WTC11 (cell line): ENCODE results near the gene NAGLU. TPM values are rescaled to one million over a fixed set of nuclear protein-coding genes. Genes with fewer than 3 reads are reported as not detected.

ENCODE experiments used
- ATAC-seq: fragments of 200-7000 bp; cut with Tn5 transposase; 2 replicates; pipeline ENCODE4 v1.10.0; 2021; ENCODE audit warnings: mild to moderate bottlenecking, moderate library complexity
- CTCF ChIA-PET: fragments of 300-600 bp; sonication (Branson Sonifier 250); formaldehyde crosslinking; loops from one replicate; lab custom pipeline; 2021; ENCODE audit warnings: antibody characterized with exemption; lab: Charles Lee
- POLR2A ChIA-PET: fragments of 350-600 bp; sonication (Branson Sonifier 250); formaldehyde crosslinking; loops from one replicate; lab custom pipeline; 2021; ENCODE audit warnings: antibody characterized with exemption; lab: Charles Lee
- DNase-seq: peaks from one replicate; pipeline ENCODE4 v3.0.0; 2021; ENCODE audit warnings: low spot score
- H3K27ac Mint-ChIP-seq: 2 replicates; pipeline ENCODE4 v1.8.0; 2021; ENCODE audit warnings: mixed read lengths
- H3K27me3 Mint-ChIP-seq: 2 replicates; pipeline ENCODE4 v1.8.0; 2021; ENCODE audit warnings: low read depth, mild to moderate bottlenecking, moderate library complexity, mixed read lengths
- H3K36me3 Mint-ChIP-seq: 2 replicates; pipeline ENCODE4 v1.8.0; 2021; ENCODE audit warnings: mixed read lengths
- H3K4me1 Mint-ChIP-seq: 2 replicates; pipeline ENCODE4 v1.8.0; 2022; ENCODE audit warnings: mixed read lengths
- H3K4me3 Mint-ChIP-seq: 2 replicates; pipeline ENCODE4 v1.8.0; 2021; ENCODE audit warnings: mild to moderate bottlenecking, moderate library complexity, mixed read lengths
- H3K9me3 Mint-ChIP-seq: 2 replicates; pipeline ENCODE4 v1.8.0; 2021; ENCODE audit warnings: mixed read lengths
- CREM ChIP-seq: sonication (generic); formaldehyde crosslinking; IDR thresholded peaks from 2 replicates; pipeline ENCODE4 v1.8.1; 2022; ENCODE audit warnings: mild to moderate bottlenecking, missing genetic modification reagents, moderate library complexity
- FOXJ3 ChIP-seq: sonication (generic); formaldehyde crosslinking; IDR thresholded peaks from 2 replicates; pipeline ENCODE4 v1.9.0; 2021; ENCODE audit warnings: missing genetic modification reagents, mild to moderate bottlenecking, borderline replicate concordance
- GRHL2 ChIP-seq: fragments of 250-450 bp; sonication (Bioruptor Pico); IDR thresholded peaks from 2 replicates; pipeline ENCODE4 v1.8.0; 2022; ENCODE audit warnings: mild to moderate bottlenecking, moderate library complexity; ENCODE audit not compliant: insufficient replicate concordance, severe bottlenecking
- HMGA2 ChIP-seq: fragments of 250-450 bp; sonication (Bioruptor Pico); IDR thresholded peaks from 2 replicates; pipeline ENCODE4 v1.4.0; 2021; ENCODE audit warnings: mild to moderate bottlenecking, moderate library complexity
- NR2C2 ChIP-seq: sonication (generic); formaldehyde crosslinking; IDR thresholded peaks from 2 replicates; pipeline ENCODE4 v1.8.0; 2022; ENCODE audit warnings: mild to moderate bottlenecking, missing genetic modification reagents
- PRRX2 ChIP-seq: fragments of 250-450 bp; sonication (Bioruptor Pico); IDR thresholded peaks from 2 replicates; pipeline ENCODE4 v1.8.0; 2021; ENCODE audit warnings: mild to moderate bottlenecking
- SMAD4 ChIP-seq: sonication (generic); formaldehyde crosslinking; IDR thresholded peaks from 2 replicates; pipeline ENCODE4 v1.8.0; 2022; ENCODE audit warnings: mild to moderate bottlenecking, missing genetic modification reagents
- SP1 ChIP-seq: sonication (generic); formaldehyde crosslinking; conservative IDR thresholded peaks from 2 replicates; pipeline ENCODE4 v1.8.1; 2022; ENCODE audit warnings: missing genetic modification reagents
- TEAD4 ChIP-seq: sonication (generic); formaldehyde crosslinking; IDR thresholded peaks from 2 replicates; pipeline ENCODE4 v1.8.0; 2022; ENCODE audit warnings: mild to moderate bottlenecking, missing genetic modification reagents
- ZNF121 ChIP-seq: sonication (generic); formaldehyde crosslinking; IDR thresholded peaks from 2 replicates; pipeline ENCODE4 v1.8.0; 2023; ENCODE audit warnings: missing genetic modification reagents
- ZNF317 ChIP-seq: sonication (generic); formaldehyde crosslinking; IDR thresholded peaks from 2 replicates; pipeline ENCODE4 v1.8.1; 2023; ENCODE audit warnings: low read depth, mild to moderate bottlenecking, moderate library complexity, missing genetic modification reagents, borderline replicate concordance
- ZNF416 ChIP-seq: fragments of 250-450 bp; sonication (Bioruptor Pico); IDR thresholded peaks from 2 replicates; pipeline ENCODE4 v1.9.0; 2021; ENCODE audit warnings: mild to moderate bottlenecking, inconsistent platforms
- total RNA-seq: library from RNA; stranded (reverse); gene quantifications from 3 replicates; pipeline ENCODE4 v1.2.3, GENCODE V29; 2021
- TF ChIP-seq, protein P1 (sequence below): sonication (generic); formaldehyde crosslinking; IDR thresholded peaks from 2 replicates; pipeline ENCODE4 v1.8.0; 2023; ENCODE audit warnings: missing genetic modification reagents
- TF ChIP-seq, protein P2 (sequence below): sonication (generic); formaldehyde crosslinking; IDR thresholded peaks from 2 replicates; pipeline ENCODE4 v1.8.1; 2022; ENCODE audit warnings: low read depth, missing genetic modification reagents, borderline replicate concordance
- TF ChIP-seq, protein P3 (sequence below): fragments of 250-450 bp; sonication (Bioruptor Pico); IDR thresholded peaks from 2 replicates; pipeline ENCODE4 v1.9.0; 2021; ENCODE audit warnings: mild to moderate bottlenecking, borderline replicate concordance
- TF ChIP-seq, protein P4 (sequence below): sonication (generic); formaldehyde crosslinking; IDR thresholded peaks from 2 replicates; pipeline ENCODE4 v1.8.0; 2022; ENCODE audit warnings: mild to moderate bottlenecking, missing genetic modification reagents
- TF ChIP-seq, protein P5 (sequence below): sonication (generic); formaldehyde crosslinking; IDR thresholded peaks from 2 replicates; pipeline ENCODE4 v1.8.1; 2022; ENCODE audit warnings: low read depth, mild to moderate bottlenecking, moderate library complexity, missing genetic modification reagents, borderline replicate concordance
- TF ChIP-seq, protein P6 (sequence below): sonication (generic); formaldehyde crosslinking; IDR thresholded peaks from 2 replicates; pipeline ENCODE4 v1.8.0; 2023; ENCODE audit warnings: missing genetic modification reagents, mild to moderate bottlenecking, borderline replicate concordance

NAGLU gene
- total RNA-seq, 1 experiment from 2014 or later, result 39.3 TPM

DNA sequence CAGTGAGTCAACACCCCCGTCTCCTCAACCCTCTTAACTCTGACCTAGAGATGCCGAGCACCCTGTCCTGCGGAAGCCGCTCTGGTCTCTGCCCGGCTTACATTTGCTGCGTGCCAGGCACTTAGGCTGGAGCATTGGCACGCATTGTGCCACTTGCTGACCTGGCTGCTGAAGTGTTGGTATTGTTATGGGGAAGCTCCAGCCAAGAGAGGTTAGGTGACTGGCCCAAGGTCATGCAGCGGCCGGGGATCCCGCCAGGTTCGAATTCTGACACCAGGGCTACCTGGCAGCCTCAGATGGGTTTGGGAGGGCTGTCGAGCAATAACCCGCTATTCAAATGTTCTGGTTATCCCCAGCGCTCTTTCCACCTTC lies 11.6 kb downstream of the NAGLU start:
- Mint-ChIP-seq H3K36me3 (no peaks in the 10 kb centered on the region; the same call in 1 of the 2 replicates), H3K9me3 (no peaks in the 10 kb centered on the region), H3K27me3 (peaks cover 2% of the 10 kb centered on the region; the same call in 1 of the 2 replicates), H3K27ac (no peak overlapping the region), H3K4me3 (peak overlapping the region; percentile 59), H3K4me1 (peaks cover 15% of the 10 kb centered on the region)
- ATAC-seq (no peak), DNase-seq (no peak)
- POLR2A ChIA-PET, result interaction anchor here (0.6 to 2.0 kb wide), 4 partner anchors 11 to 136 kb away, joined by 3 to 15 read pairs (median 4); partner anchors contain the start of gene NAGLU
- no peak for TF ChIP-seq GRHL2 (CRISPR knock-in tag)
- TF ChIP-seq ZNF317 (CRISPR knock-in tag), result no peak
- TF ChIP-seq, protein P1, sequence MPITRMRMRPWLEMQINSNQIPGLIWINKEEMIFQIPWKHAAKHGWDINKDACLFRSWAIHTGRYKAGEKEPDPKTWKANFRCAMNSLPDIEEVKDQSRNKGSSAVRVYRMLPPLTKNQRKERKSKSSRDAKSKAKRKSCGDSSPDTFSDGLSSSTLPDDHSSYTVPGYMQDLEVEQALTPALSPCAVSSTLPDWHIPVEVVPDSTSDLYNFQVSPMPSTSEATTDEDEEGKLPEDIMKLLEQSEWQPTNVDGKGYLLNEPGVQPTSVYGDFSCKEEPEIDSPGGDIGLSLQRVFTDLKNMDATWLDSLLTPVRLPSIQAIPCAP (CRISPR knock-in tag), result 0 out of 2 replicates have a peak, but pooled peaks have one; percentile 23
- TF ChIP-seq ZNF416 (CRISPR knock-in tag), result no peak
- TF ChIP-seq NR2C2 (CRISPR knock-in tag), result no peak
- TF ChIP-seq ZNF121 (CRISPR knock-in tag), result no peak
- TF ChIP-seq, protein P2, sequence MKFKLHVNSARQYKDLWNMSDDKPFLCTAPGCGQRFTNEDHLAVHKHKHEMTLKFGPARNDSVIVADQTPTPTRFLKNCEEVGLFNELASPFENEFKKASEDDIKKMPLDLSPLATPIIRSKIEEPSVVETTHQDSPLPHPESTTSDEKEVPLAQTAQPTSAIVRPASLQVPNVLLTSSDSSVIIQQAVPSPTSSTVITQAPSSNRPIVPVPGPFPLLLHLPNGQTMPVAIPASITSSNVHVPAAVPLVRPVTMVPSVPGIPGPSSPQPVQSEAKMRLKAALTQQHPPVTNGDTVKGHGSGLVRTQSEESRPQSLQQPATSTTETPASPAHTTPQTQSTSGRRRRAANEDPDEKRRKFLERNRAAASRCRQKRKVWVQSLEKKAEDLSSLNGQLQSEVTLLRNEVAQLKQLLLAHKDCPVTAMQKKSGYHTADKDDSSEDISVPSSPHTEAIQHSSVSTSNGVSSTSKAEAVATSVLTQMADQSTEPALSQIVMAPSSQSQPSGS (CRISPR knock-in tag), result no peak
- TF ChIP-seq SP1 (CRISPR knock-in tag), result no peak
- CTCF ChIA-PET, result interaction anchor here (0.6 to 3.0 kb wide), 27 partner anchors 10 to 664 kb away, joined by 3 to 65 read pairs (median 6); partner anchors contain the start of genes BECN1, CAVIN1, CNTNAP1 and KAT2A

DNA sequence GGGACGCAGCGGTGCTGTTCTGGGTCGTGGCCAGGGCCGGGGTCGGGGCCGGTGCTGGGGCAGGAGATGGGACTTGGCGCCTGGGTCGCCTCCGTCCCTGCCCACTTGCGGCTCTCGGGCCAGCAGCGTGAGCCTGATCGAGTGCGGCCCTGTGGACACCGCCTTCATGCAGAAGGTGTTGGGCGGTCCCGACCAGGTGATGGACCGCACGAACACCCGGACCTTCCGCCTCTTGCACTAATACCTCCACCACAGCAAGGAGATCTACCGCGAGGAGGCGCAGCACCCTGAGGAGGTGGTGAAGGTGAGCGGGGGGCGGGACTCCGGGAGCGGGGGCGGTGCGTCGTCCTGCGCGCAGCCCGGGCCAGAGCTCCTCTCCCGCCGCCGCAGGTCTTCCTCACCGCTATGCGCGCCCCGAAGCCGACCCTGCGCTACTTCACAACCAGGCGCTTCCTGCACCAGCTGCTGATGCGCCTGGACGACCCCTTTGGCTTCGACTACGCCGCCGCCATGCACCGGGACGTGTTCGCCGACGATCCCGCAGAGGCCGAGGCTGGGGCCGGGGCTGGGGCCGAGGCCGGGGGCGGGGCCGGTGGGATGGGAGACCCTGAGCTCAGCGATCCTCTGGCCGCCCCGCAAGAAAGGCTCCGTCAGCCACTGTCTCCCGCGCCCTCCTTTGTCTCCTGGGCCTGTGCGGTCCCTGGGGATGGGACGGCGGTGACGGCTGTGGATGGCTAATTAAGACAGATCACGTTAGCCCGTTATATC lies 12.2 kb downstream of the NAGLU start:
- DNase-seq, result peak; percentile 97
- H3K4me1 Mint-ChIP-seq, result peaks cover 15% of the 10 kb centered on the region
- H3K9me3 Mint-ChIP-seq, result no peaks in the 10 kb centered on the region
- peaks cover 2% of the 10 kb centered on the region; the same call in 1 of the 2 replicates for H3K27me3 Mint-ChIP-seq
- ChIA-PET POLR2A (interaction anchor here (0.5 to 2.0 kb wide), 7 partner anchors 12 to 251 kb away, joined by 3 to 15 read pairs (median 3); partner anchors contain the start of gene NAGLU), CTCF (interaction anchor here (0.6 to 3.0 kb wide), 35 partner anchors 10 to 663 kb away, joined by 3 to 65 read pairs (median 5); partner anchors contain the start of genes BECN1, CAVIN1, CNTNAP1 and KAT2A)
- peak overlapping the region; percentile 59 for H3K4me3 Mint-ChIP-seq
- no peaks in the 10 kb centered on the region; the same call in 1 of the 2 replicates for H3K36me3 Mint-ChIP-seq
- peak; percentile 87 for ATAC-seq
- no peak overlapping the region for H3K27ac Mint-ChIP-seq
- no peak for TF ChIP-seq HMGA2
- TF ChIP-seq SP1 (CRISPR knock-in tag), result peak; percentile 80
- TF ChIP-seq, protein P3, sequence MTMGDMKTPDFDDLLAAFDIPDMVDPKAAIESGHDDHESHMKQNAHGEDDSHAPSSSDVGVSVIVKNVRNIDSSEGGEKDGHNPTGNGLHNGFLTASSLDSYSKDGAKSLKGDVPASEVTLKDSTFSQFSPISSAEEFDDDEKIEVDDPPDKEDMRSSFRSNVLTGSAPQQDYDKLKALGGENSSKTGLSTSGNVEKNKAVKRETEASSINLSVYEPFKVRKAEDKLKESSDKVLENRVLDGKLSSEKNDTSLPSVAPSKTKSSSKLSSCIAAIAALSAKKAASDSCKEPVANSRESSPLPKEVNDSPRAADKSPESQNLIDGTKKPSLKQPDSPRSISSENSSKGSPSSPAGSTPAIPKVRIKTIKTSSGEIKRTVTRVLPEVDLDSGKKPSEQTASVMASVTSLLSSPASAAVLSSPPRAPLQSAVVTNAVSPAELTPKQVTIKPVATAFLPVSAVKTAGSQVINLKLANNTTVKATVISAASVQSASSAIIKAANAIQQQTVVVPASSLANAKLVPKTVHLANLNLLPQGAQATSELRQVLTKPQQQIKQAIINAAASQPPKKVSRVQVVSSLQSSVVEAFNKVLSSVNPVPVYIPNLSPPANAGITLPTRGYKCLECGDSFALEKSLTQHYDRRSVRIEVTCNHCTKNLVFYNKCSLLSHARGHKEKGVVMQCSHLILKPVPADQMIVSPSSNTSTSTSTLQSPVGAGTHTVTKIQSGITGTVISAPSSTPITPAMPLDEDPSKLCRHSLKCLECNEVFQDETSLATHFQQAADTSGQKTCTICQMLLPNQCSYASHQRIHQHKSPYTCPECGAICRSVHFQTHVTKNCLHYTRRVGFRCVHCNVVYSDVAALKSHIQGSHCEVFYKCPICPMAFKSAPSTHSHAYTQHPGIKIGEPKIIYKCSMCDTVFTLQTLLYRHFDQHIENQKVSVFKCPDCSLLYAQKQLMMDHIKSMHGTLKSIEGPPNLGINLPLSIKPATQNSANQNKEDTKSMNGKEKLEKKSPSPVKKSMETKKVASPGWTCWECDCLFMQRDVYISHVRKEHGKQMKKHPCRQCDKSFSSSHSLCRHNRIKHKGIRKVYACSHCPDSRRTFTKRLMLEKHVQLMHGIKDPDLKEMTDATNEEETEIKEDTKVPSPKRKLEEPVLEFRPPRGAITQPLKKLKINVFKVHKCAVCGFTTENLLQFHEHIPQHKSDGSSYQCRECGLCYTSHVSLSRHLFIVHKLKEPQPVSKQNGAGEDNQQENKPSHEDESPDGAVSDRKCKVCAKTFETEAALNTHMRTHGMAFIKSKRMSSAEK (CRISPR knock-in tag), result no peak
- TF ChIP-seq, protein P4, sequence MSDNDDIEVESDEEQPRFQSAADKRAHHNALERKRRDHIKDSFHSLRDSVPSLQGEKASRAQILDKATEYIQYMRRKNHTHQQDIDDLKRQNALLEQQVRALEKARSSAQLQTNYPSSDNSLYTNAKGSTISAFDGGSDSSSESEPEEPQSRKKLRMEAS, result peak; percentile 80
- TF ChIP-seq FOXJ3 (CRISPR knock-in tag), result no peak
- TF ChIP-seq PRRX2 (CRISPR knock-in tag), result no peak
- TF ChIP-seq TEAD4 (CRISPR knock-in tag), result no peak
- TF ChIP-seq SMAD4, result no peak
- TF ChIP-seq, protein P5, sequence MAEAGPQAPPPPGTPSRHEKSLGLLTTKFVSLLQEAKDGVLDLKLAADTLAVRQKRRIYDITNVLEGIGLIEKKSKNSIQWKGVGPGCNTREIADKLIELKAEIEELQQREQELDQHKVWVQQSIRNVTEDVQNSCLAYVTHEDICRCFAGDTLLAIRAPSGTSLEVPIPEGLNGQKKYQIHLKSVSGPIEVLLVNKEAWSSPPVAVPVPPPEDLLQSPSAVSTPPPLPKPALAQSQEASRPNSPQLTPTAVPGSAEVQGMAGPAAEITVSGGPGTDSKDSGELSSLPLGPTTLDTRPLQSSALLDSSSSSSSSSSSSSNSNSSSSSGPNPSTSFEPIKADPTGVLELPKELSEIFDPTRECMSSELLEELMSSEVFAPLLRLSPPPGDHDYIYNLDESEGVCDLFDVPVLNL (CRISPR knock-in tag), result no peak
- TF ChIP-seq, protein P6, sequence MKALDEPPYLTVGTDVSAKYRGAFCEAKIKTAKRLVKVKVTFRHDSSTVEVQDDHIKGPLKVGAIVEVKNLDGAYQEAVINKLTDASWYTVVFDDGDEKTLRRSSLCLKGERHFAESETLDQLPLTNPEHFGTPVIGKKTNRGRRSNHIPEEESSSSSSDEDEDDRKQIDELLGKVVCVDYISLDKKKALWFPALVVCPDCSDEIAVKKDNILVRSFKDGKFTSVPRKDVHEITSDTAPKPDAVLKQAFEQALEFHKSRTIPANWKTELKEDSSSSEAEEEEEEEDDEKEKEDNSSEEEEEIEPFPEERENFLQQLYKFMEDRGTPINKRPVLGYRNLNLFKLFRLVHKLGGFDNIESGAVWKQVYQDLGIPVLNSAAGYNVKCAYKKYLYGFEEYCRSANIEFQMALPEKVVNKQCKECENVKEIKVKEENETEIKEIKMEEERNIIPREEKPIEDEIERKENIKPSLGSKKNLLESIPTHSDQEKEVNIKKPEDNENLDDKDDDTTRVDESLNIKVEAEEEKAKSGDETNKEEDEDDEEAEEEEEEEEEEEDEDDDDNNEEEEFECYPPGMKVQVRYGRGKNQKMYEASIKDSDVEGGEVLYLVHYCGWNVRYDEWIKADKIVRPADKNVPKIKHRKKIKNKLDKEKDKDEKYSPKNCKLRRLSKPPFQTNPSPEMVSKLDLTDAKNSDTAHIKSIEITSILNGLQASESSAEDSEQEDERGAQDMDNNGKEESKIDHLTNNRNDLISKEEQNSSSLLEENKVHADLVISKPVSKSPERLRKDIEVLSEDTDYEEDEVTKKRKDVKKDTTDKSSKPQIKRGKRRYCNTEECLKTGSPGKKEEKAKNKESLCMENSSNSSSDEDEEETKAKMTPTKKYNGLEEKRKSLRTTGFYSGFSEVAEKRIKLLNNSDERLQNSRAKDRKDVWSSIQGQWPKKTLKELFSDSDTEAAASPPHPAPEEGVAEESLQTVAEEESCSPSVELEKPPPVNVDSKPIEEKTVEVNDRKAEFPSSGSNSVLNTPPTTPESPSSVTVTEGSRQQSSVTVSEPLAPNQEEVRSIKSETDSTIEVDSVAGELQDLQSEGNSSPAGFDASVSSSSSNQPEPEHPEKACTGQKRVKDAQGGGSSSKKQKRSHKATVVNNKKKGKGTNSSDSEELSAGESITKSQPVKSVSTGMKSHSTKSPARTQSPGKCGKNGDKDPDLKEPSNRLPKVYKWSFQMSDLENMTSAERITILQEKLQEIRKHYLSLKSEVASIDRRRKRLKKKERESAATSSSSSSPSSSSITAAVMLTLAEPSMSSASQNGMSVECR (CRISPR knock-in tag), result peak; percentile 15; the same call in 1 of the 2 replicates
- TF ChIP-seq ZNF317 (CRISPR knock-in tag), result no peak
- 0 out of 2 replicates have a peak, but pooled peaks have one; percentile 26 for TF ChIP-seq CREM (CRISPR knock-in tag)
